ENCODE results near the gene RFC2. TPM values are rescaled to one million over a fixed set of nuclear protein-coding genes. Genes with fewer than 3 reads are reported as not detected.

The RFC2 gene
- total and polyA plus RNA-seq, 2 of the 8 experiments (the other 6 are each of a cell fraction or from before 2014, with no cell fraction given): 52.9 to 85.4 TPM

DNA sequence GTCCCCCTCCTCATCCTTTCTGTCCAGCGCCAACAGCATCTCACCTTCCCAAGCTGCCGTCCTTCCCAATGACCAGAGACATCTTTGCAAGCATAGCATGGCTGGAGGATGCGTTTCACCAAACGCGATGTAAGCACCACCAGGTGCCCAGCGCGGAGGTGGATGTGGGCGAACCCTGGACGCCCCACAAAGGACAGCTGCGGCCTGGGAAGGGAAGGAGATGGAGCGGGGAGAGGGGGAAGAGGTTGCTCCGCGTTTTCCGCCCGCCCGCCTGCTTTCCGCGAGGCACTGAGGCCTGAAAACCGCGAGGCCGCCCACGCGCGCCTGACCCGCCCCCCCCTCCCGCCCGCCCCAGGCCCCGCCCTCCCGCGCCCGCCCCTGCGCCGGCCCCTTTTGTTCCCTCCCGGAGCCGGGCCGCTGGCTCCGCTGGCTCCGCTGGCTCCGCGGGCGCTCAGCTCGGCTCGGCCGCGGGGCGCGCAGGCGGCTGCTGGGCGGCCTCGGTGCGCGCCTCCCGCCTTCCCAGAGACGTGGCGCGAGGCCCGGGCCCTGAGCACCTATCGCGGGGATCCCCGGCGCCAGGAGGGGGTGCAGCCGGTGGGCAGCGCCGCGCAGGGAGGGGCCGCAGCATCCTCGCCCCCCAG lies 34.9 kb upstream of the RFC2 start, which contains the start of gene CLIP2 (continued):
- TF ChIP-seq, protein P1, sequence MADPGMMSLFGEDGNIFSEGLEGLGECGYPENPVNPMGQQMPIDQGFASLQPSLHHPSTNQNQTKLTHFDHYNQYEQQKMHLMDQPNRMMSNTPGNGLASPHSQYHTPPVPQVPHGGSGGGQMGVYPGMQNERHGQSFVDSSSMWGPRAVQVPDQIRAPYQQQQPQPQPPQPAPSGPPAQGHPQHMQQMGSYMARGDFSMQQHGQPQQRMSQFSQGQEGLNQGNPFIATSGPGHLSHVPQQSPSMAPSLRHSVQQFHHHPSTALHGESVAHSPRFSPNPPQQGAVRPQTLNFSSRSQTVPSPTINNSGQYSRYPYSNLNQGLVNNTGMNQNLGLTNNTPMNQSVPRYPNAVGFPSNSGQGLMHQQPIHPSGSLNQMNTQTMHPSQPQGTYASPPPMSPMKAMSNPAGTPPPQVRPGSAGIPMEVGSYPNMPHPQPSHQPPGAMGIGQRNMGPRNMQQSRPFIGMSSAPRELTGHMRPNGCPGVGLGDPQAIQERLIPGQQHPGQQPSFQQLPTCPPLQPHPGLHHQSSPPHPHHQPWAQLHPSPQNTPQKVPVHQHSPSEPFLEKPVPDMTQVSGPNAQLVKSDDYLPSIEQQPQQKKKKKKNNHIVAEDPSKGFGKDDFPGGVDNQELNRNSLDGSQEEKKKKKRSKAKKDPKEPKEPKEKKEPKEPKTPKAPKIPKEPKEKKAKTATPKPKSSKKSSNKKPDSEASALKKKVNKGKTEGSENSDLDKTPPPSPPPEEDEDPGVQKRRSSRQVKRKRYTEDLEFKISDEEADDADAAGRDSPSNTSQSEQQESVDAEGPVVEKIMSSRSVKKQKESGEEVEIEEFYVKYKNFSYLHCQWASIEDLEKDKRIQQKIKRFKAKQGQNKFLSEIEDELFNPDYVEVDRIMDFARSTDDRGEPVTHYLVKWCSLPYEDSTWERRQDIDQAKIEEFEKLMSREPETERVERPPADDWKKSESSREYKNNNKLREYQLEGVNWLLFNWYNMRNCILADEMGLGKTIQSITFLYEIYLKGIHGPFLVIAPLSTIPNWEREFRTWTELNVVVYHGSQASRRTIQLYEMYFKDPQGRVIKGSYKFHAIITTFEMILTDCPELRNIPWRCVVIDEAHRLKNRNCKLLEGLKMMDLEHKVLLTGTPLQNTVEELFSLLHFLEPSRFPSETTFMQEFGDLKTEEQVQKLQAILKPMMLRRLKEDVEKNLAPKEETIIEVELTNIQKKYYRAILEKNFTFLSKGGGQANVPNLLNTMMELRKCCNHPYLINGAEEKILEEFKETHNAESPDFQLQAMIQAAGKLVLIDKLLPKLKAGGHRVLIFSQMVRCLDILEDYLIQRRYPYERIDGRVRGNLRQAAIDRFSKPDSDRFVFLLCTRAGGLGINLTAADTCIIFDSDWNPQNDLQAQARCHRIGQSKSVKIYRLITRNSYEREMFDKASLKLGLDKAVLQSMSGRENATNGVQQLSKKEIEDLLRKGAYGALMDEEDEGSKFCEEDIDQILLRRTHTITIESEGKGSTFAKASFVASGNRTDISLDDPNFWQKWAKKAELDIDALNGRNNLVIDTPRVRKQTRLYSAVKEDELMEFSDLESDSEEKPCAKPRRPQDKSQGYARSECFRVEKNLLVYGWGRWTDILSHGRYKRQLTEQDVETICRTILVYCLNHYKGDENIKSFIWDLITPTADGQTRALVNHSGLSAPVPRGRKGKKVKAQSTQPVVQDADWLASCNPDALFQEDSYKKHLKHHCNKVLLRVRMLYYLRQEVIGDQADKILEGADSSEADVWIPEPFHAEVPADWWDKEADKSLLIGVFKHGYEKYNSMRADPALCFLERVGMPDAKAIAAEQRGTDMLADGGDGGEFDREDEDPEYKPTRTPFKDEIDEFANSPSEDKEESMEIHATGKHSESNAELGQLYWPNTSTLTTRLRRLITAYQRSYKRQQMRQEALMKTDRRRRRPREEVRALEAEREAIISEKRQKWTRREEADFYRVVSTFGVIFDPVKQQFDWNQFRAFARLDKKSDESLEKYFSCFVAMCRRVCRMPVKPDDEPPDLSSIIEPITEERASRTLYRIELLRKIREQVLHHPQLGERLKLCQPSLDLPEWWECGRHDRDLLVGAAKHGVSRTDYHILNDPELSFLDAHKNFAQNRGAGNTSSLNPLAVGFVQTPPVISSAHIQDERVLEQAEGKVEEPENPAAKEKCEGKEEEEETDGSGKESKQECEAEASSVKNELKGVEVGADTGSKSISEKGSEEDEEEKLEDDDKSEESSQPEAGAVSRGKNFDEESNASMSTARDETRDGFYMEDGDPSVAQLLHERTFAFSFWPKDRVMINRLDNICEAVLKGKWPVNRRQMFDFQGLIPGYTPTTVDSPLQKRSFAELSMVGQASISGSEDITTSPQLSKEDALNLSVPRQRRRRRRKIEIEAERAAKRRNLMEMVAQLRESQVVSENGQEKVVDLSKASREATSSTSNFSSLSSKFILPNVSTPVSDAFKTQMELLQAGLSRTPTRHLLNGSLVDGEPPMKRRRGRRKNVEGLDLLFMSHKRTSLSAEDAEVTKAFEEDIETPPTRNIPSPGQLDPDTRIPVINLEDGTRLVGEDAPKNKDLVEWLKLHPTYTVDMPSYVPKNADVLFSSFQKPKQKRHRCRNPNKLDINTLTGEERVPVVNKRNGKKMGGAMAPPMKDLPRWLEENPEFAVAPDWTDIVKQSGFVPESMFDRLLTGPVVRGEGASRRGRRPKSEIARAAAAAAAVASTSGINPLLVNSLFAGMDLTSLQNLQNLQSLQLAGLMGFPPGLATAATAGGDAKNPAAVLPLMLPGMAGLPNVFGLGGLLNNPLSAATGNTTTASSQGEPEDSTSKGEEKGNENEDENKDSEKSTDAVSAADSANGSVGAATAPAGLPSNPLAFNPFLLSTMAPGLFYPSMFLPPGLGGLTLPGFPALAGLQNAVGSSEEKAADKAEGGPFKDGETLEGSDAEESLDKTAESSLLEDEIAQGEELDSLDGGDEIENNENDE (IDR thresholded peaks at IDR 0.05; ENCODE audit: insufficient replicate concordance, low read length): no peak
- peak; percentile 76 for TF ChIP-seq EGR1 (IDR thresholded peaks at IDR 0.05; ENCODE audit: borderline replicate concordance, low read depth, low read length)
- TF ChIP-seq SIN3A (conservative IDR thresholded peaks at IDR 0.05 in 1 of 2, IDR thresholded peaks at IDR 0.05 in 1 of 2; ENCODE audit: low read depth in 1 of 2, low read length in 2 of 2): peak in 1 of 2 experiments; percentile 37; a peak in 1 of 4 replicates
- peak; percentile 42; the same call in 1 of the 2 replicates for TF ChIP-seq RBBP5 (IDR thresholded peaks at IDR 0.05; ENCODE audit: borderline replicate concordance, low read depth, low read length)
- TF ChIP-seq, protein P2, sequence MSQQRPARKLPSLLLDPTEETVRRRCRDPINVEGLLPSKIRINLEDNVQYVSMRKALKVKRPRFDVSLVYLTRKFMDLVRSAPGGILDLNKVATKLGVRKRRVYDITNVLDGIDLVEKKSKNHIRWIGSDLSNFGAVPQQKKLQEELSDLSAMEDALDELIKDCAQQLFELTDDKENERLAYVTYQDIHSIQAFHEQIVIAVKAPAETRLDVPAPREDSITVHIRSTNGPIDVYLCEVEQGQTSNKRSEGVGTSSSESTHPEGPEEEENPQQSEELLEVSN (IDR thresholded peaks at IDR 0.05): peak; percentile 62
- no peak for TF ChIP-seq TBP (IDR thresholded peaks at IDR 0.05; ENCODE audit: low read depth, low read length)
- TF ChIP-seq ATF2 (IDR thresholded peaks at IDR 0.05; ENCODE audit: low read length): no peak

All from H1 (cell line).